Common myeloid progenitor, CD34-positive (primary cell): ENCODE data around the gene CCDC85C.

Experiments used
- CTCF ChIA-PET: fragments of 350-600 bp; sonication (Branson Sonifier 250); formaldehyde crosslinking; loops from one replicate; lab custom pipeline; 2021; ENCODE audit warnings: antibody characterized with exemption; lab: Charles Lee
- POLR2A ChIA-PET: fragments of 350-600 bp; sonication (Branson Sonifier 250); formaldehyde crosslinking; loops from one replicate; lab custom pipeline; 2021; ENCODE audit warnings: antibody characterized with exemption; lab: Charles Lee
- DNase-seq, 3 donors: peaks; one replicate each; pipeline versions ENCODE4 v3.0.0 to v3.0.0-alpha.2; 2013
- H3K27ac ChIP-seq, 2 experiments: 1 replicate in 1 of 2; 2 replicates in 1 of 2; pipeline ENCODE4 v1.7.0; 2013; ENCODE audit warnings: inconsistent platforms in 2 of 2, low read length in 2 of 2, mild to moderate bottlenecking in 2 of 2, low read depth in 1 of 2, moderate library complexity in 1 of 2; ENCODE audit not compliant: severe bottlenecking in 2 of 2, insufficient read depth in 1 of 2, poor library complexity in 1 of 2
- H3K27me3 ChIP-seq, 5 experiments: replicated peaks in 2 of 5; 1 replicate in 3 of 5; 2 replicates in 2 of 5; pipeline versions ENCODE4 v1.6.1 to v1.7.0; 2013; ENCODE audit warnings: low read length in 4 of 5, mild to moderate bottlenecking in 2 of 5, moderate library complexity in 2 of 5, inconsistent platforms in 1 of 5; ENCODE audit not compliant: insufficient read depth in 5 of 5, control insufficient read depth in 4 of 5
- H3K36me3 ChIP-seq, 4 experiments: 1 replicate in 2 of 4; 2 replicates in 2 of 4; pipeline versions ENCODE4 v1.6.1 to v1.7.0; 2013; ENCODE audit warnings: low read length in 3 of 4, control low read depth in 1 of 4, mild to moderate bottlenecking in 1 of 4; ENCODE audit not compliant: control insufficient read depth in 4 of 4, insufficient read depth in 4 of 4
- H3K4me1 ChIP-seq, 4 experiments: 1 replicate in 3 of 4; 2 replicates in 1 of 4; pipeline versions ENCODE4 v1.6.1 to v1.7.1; 2013; ENCODE audit warnings: low read length in 3 of 4, mild to moderate bottlenecking in 3 of 4, control low read depth in 1 of 4, inconsistent platforms in 1 of 4, moderate library complexity in 1 of 4; ENCODE audit not compliant: control insufficient read depth in 4 of 4, insufficient read depth in 4 of 4; ENCODE audit errors: control extremely low read depth in 1 of 4
- H3K4me3 ChIP-seq, 7 experiments: 1 replicate in 4 of 7; 2 replicates in 3 of 7; pipeline versions ENCODE4 v1.5.1 to v1.7.0; 2013; ENCODE audit warnings: mild to moderate bottlenecking in 7 of 7, low read length in 6 of 7, moderate library complexity in 6 of 7, inconsistent platforms in 2 of 7, low read depth in 2 of 7, control low read depth in 1 of 7; ENCODE audit not compliant: insufficient read depth in 4 of 7, control insufficient read depth in 1 of 7; ENCODE audit errors: extremely low read depth in 1 of 7
- H3K9me3 ChIP-seq, 5 experiments: 1 replicate in 4 of 5; 2 replicates in 1 of 5; pipeline versions ENCODE4 v1.6.1 to v1.7.1; 2013; ENCODE audit warnings: low read length in 4 of 5, mild to moderate bottlenecking in 2 of 5, inconsistent platforms in 1 of 5, low read depth in 1 of 5, moderate library complexity in 1 of 5; ENCODE audit not compliant: control insufficient read depth in 4 of 5, insufficient read depth in 2 of 5; ENCODE audit errors: control extremely low read depth in 1 of 5
- WGBS: methylation state at CpG from one replicate; pipeline ENCODE4 v1.1.5; 2013; ENCODE audit not compliant: insufficient coverage; 5-methylcytosine and 5-hydroxymethylcytosine counted together

The CCDC85C gene

DNA sequence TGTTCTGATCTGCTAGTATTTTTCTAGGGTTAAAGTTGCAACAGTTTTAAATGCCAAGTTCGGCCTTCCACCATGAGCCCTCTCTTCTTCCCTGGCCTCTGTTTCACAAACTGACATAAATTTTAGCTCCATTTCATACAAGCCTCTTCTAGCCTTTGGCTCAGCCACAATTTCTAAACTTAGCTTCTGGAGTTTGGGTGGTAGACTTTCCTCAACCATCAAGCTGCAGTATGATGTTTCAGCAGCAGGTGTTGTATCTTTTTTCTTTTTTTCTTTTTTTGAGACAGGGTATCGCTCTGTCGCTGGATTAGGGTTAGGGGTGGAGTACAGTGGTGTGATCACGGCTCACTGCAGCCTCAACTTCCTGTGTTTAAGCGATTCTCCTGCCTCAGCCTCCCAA is 152.8 kb downstream of the CCDC85C start:
- no peak overlapping the region for H3K4me3 ChIP-seq
- POLR2A ChIA-PET, result no interaction called here
- WGBS, result 100% methylated on average over 1 of the region's 5 CpGs
- CTCF ChIA-PET, result interaction anchor here (0.8 to 2.1 kb wide), 3 partner anchors 11 to 16 kb away, joined by 3 to 9 read pairs (median 3); no protein-coding TSS in a partner anchor
- no peaks in the 10 kb centered on the region for H3K9me3 ChIP-seq
- no peak for DNase-seq
- H3K27ac ChIP-seq, result no peak overlapping the region
- peaks cover 24 to 81% (median 64%) of the 10 kb centered on the region in 4 experiments for H3K36me3 ChIP-seq
- no peaks in the 10 kb centered on the region for H3K27me3 ChIP-seq
- H3K4me1 ChIP-seq, result no peaks in the 10 kb centered on the region

DNA sequence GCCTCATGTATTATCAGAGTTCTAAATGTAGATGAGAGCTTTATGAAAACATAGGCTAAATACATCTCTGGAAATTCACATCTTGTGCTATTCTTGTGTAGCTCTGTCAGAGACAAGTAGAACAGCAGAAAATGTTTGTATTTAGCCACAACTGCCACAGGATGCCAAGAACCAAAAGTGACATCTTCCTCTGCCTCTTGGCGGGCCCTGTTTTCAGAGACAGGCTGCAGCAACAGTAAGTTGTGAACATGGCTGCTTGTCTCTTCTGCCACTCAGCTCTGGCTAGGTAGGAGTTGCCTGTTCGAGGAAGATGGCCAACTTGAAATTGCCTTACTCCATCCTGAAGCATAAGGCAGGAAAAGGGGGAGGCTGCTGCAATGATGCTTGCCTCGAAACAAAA is 153.7 kb downstream of the CCDC85C start:
- no peak for DNase-seq
- ChIA-PET POLR2A (no interaction called here), CTCF (interaction anchor here (1.5 to 2.1 kb wide), 2 partner anchors 10 to 11 kb away, joined by 3 to 9 read pairs; no protein-coding TSS in a partner anchor)
- no peak overlapping the region for H3K27ac ChIP-seq
- WGBS, result 100% methylated on average over 2 of the region's 3 CpGs
- no peaks in the 10 kb centered on the region for H3K9me3 ChIP-seq
- no peaks in the 10 kb centered on the region for H3K4me1 ChIP-seq
- no peak overlapping the region for H3K4me3 ChIP-seq
- no peaks in the 10 kb centered on the region for H3K27me3 ChIP-seq
- H3K36me3 ChIP-seq, result peaks cover 24 to 80% (median 59%) of the 10 kb centered on the region in 4 experiments
